OCI-LY1 (cell line): ENCODE measurements around the gene ARID3A.

ENCODE experiments used
- H2AFZ ChIP-seq: fragments of 200-600 bp; sonication (generic), shearing (Covaris generic); 2 replicates; pipeline ENCODE4 v1.6.0; 2014; ENCODE audit warnings: antibody characterized with exemption, mild to moderate bottlenecking, low read length
- H3F3A ChIP-seq: fragments of 200-600 bp; sonication (generic), shearing (Covaris generic); 2 replicates; pipeline ENCODE4 v1.6.0; 2014; ENCODE audit warnings: mild to moderate bottlenecking, antibody characterized with exemption, low read length, moderate library complexity; ENCODE audit not compliant: insufficient read depth
- H3K27ac ChIP-seq: fragments of 200-600 bp; sonication (generic); 2 replicates; pipeline ENCODE4 v1.5.1; 2014; ENCODE audit warnings: low read length, mixed run types, mild to moderate bottlenecking, low read depth; ENCODE audit not compliant: poor library complexity, severe bottlenecking
- H3K27me3 ChIP-seq: fragments of 200-600 bp; sonication (generic); 2 replicates; pipeline ENCODE4 v1.6.0; 2014; ENCODE audit warnings: antibody characterized with exemption, mild to moderate bottlenecking, low read length, moderate library complexity; ENCODE audit not compliant: insufficient read depth
- H3K36me3 ChIP-seq: fragments of 200-600 bp; sonication (generic); 2 replicates; pipeline ENCODE4 v1.6.1; 2014; ENCODE audit warnings: mild to moderate bottlenecking, antibody characterized with exemption, low read length, moderate library complexity, mixed read lengths; ENCODE audit not compliant: insufficient read depth
- H3K4me1 ChIP-seq: fragments of 200-600 bp; sonication (generic); 2 replicates; pipeline ENCODE4 v1.5.1; 2014; ENCODE audit warnings: mild to moderate bottlenecking, low read length, moderate library complexity; ENCODE audit not compliant: insufficient read depth, severe bottlenecking
- H3K4me2 ChIP-seq: fragments of 200-600 bp; sonication (generic), shearing (Covaris generic); 2 replicates; pipeline ENCODE4 v1.6.1; 2014; ENCODE audit warnings: low read length
- H3K4me3 ChIP-seq: fragments of 200-600 bp; sonication (generic); 2 replicates; pipeline ENCODE4 v1.5.1; 2014; ENCODE audit warnings: low read length, low read depth, mild to moderate bottlenecking, mixed read lengths; ENCODE audit not compliant: poor library complexity, severe bottlenecking
- H3K79me2 ChIP-seq: fragments of 200-600 bp; shearing (Covaris generic); 2 replicates; pipeline ENCODE4 v1.6.1; 2016; ENCODE audit warnings: mixed run types, low read length, mixed read lengths; ENCODE audit not compliant: insufficient read depth
- H3K9ac ChIP-seq: fragments of 200-600 bp; sonication (generic), shearing (Covaris generic); 2 replicates; pipeline ENCODE4 v1.6.1; 2014; ENCODE audit warnings: mild to moderate bottlenecking, low read length, mixed read lengths
- H3K9me2 ChIP-seq: fragments of 200-600 bp; sonication (generic), shearing (Covaris generic); 2 replicates; pipeline ENCODE4 v1.6.1; 2014; ENCODE audit warnings: low read depth, mild to moderate bottlenecking, low read length, mixed read lengths
- H3K9me3 ChIP-seq: fragments of 200-600 bp; shearing (Covaris generic); 2 replicates; pipeline ENCODE4 v1.6.1; 2014; ENCODE audit warnings: low read length, mixed read lengths
- H4K20me1 ChIP-seq: fragments of 200-600 bp; sonication (generic), shearing (Covaris generic); 2 replicates; pipeline ENCODE4 v1.6.0; 2016; ENCODE audit warnings: mild to moderate bottlenecking, low read length; ENCODE audit not compliant: insufficient read depth
- CTCF ChIP-seq: fragments of 200-600 bp; sonication (generic), shearing (Covaris generic); IDR thresholded peaks from 2 replicates; pipeline ENCODE4 v1.5.1; 2017; ENCODE audit warnings: mild to moderate bottlenecking, antibody characterized with exemption, low read length, moderate library complexity, mixed read lengths
- EZH2 ChIP-seq: fragments of 200-600 bp; sonication (generic), shearing (Covaris generic); IDR thresholded peaks from 2 replicates; pipeline ENCODE4 v1.8.0; 2017; ENCODE audit warnings: borderline replicate concordance, mixed run types, mild to moderate bottlenecking, antibody characterized with exemption, low read length, moderate library complexity, mixed read lengths

The ARID3A gene

GRCh38 chr19:1000095-1000494, 74.3 kb downstream of the ARID3A start, which contains the start of gene GRIN3B:
Gene GRIN3B, plus strand, starts transcription at chr19:1000419. Its CDS starts 19 bp downstream, at chr19:1000438.
- no peaks in the 10 kb centered on the region for H3K4me1 ChIP-seq
- TF ChIP-seq EZH2, result no peak
- TF ChIP-seq CTCF, result peak; percentile 46
- no peak within 1 kb of the TSS for H3K27ac ChIP-seq
- H3K79me2 ChIP-seq, result no peaks in the 10 kb centered on the region
- H3K4me3 ChIP-seq, result no peak within 1 kb of the TSS
- H3K9me3 ChIP-seq, result no peaks in the 10 kb centered on the region
- H2AFZ ChIP-seq, result no peak within 1 kb of the TSS
- no peaks in the 10 kb centered on the region for H3K9me2 ChIP-seq
- H3K27me3 ChIP-seq, result peaks cover 12% of the 10 kb centered on the region; the same call in 1 of the 2 replicates
- H3F3A ChIP-seq, result no peaks in the 10 kb centered on the region
- no peaks in the 10 kb centered on the region for H3K36me3 ChIP-seq
- no peak within 1 kb of the TSS for H3K4me2 ChIP-seq
- H3K9ac ChIP-seq, result no peak within 1 kb of the TSS
- no peaks in the 10 kb centered on the region for H4K20me1 ChIP-seq

- Histone ChIP-seq H3K4me1 (no peaks in the 10 kb centered on the region), H3K79me2 (no peaks in the 10 kb centered on the region), H2AFZ (no peak overlapping the region), H3K27me3 (peaks cover 12% of the 10 kb centered on the region; the same call in 1 of the 2 replicates), H3K9ac (no peak overlapping the region), H3K4me2 (no peak overlapping the region), H3K9me2 (no peaks in the 10 kb centered on the region), H3K4me3 (no peak overlapping the region), H3K9me3 (no peaks in the 10 kb centered on the region), H3K27ac (no peak overlapping the region), H3F3A (no peaks in the 10 kb centered on the region), H3K36me3 (no peaks in the 10 kb centered on the region), H4K20me1 (no peaks in the 10 kb centered on the region)
- TF ChIP-seq CTCF (no peak), EZH2 (no peak)
These were observed 75.0 kb downstream of the ARID3A start for GRCh38 chr19:1000591-1001537.

- H3F3A ChIP-seq, result no peaks in the 10 kb centered on the region
- no peaks in the 10 kb centered on the region for H3K79me2 ChIP-seq
- no peak overlapping the region for H3K27ac ChIP-seq
- no peak overlapping the region for H3K4me2 ChIP-seq
- H4K20me1 ChIP-seq, result no peaks in the 10 kb centered on the region
- H3K4me1 ChIP-seq, result no peaks in the 10 kb centered on the region
- no peak overlapping the region for H3K9ac ChIP-seq
- no peak overlapping the region for H2AFZ ChIP-seq
- no peaks in the 10 kb centered on the region for H3K9me3 ChIP-seq
- H3K9me2 ChIP-seq, result no peaks in the 10 kb centered on the region
- TF ChIP-seq EZH2, result no peak
- peak; percentile 84 for TF ChIP-seq CTCF
- H3K27me3 ChIP-seq, result peaks cover 12% of the 10 kb centered on the region; the same call in 1 of the 2 replicates
- no peak overlapping the region for H3K4me3 ChIP-seq
- no peaks in the 10 kb centered on the region for H3K36me3 ChIP-seq
These were observed 75.8 kb downstream of the ARID3A start for GRCh38 chr19:1001538-1002166.
